Right renal cortex interstitium (tissue), 3 donors: ENCODE results near the gene CLCNKA. TPM values are rescaled to one million over a fixed set of nuclear protein-coding genes. Genes with fewer than 3 reads are reported as not detected.

Experiments
- DNase-seq, 3 donors: peaks; one replicate each; pipeline ENCODE4 v3.0.0-alpha.2; 2013; ENCODE audit warnings: low read depth in 3 of 3, low spot score in 2 of 3
- polyA plus RNA-seq, 3 donors: library from polyadenylated mRNA; unstranded; fragments of 120-200 nt; gene quantifications; one replicate each; pipeline ENCODE4 v1.2.1, GENCODE V29; 2013; ENCODE audit not compliant: insufficient read length in 3 of 3

Gene CLCNKA
- polyA plus RNA-seq, 3 donors, result 13.0 to 15.8 (median 14.2) TPM

- no peak for DNase-seq
These were observed 53.6 kb downstream of the CLCNKA start for GRCh38 chr1:16075337-16076030.

GRCh38 chr1:16076031-16076864, 54.4 kb downstream of the CLCNKA start:
- no peak for DNase-seq

- no peak for DNase-seq
These were observed 55.0 kb downstream of the CLCNKA start for GRCh38 chr1:16076865-16077238.

DNA sequence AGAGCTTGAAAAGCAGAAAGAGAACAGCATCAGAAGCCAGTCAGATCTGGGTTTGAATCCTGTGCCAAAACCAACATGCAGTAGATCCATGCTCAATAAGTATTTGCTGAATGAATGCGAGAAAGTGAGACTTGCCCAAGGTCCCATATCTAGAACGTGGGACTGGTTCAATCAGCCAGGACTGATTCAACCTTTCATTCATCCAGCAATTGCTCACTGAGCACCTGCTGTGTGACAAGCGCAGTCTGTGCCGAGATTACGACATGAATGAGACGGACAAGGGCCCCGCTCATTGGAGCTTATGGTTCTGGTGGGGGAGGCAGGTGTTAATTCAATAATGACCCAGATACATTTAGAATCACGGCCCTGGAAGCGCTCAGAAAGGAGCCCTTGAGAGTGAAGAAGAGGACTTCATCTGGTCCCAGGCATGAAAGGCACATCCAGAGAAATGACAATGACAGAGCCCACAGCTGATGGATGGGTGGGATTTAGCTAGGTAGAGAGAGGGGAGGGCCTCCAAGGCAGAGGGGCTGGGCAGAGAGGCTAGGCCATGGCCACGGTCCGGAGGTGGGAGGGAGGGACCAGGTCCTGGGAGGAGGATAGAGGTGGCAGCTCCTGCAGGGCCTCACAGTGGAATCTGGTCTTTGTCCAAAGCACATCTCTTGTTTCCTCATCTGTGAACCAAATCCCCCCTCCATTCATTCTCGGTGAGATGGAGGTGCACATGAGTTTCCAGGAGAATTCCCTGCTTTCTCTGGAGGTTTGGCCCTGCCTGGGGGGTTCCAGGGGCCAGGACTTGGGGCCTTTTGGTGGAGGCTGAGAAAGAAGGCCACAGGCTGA, 55.8 kb downstream of the CLCNKA start:
- DNase-seq, result no peak

- peak in 2 of 3 donors; percentile 62 for DNase-seq
These were observed 57.3 kb downstream of the CLCNKA start for GRCh38 chr1:16078925-16079656.

DNA sequence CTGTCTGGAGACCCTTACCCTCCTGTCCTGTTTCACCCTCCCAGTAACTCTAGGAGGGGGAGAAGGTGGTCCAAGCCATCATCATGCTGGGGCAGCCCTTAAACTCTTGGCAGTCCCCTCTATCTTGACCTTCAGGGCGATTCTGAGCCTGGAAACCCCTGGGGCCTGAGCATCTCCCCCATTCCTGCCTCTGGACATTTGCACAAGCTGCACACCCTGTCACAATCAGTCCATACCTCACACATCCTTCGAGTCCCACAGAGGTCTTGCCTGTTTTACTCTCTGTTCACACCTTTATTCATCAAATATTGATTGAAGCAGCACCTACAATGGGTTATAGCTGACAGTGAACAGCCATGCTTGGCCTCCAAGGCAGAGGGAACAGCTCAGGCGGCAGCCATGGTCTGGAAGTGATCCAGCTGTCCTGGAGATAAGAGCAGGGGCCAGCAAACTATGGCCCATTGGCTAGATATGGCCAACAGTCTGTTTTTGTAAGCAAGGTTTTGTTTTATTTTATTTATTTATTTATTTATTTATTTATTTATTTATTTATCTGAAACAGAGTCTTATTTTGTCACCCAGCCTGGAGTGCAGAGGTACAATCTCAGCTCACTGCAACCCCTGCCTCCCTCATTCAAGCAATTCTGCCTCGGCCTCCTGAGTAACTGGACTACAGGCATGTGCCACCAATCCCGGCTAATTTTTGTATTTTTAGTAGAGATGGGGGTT, 58.8 kb downstream of the CLCNKA start:
- no peak for DNase-seq

- DNase-seq, result no peak
These were observed 59.8 kb downstream of the CLCNKA start for GRCh38 chr1:16081636-16082035.

DNA sequence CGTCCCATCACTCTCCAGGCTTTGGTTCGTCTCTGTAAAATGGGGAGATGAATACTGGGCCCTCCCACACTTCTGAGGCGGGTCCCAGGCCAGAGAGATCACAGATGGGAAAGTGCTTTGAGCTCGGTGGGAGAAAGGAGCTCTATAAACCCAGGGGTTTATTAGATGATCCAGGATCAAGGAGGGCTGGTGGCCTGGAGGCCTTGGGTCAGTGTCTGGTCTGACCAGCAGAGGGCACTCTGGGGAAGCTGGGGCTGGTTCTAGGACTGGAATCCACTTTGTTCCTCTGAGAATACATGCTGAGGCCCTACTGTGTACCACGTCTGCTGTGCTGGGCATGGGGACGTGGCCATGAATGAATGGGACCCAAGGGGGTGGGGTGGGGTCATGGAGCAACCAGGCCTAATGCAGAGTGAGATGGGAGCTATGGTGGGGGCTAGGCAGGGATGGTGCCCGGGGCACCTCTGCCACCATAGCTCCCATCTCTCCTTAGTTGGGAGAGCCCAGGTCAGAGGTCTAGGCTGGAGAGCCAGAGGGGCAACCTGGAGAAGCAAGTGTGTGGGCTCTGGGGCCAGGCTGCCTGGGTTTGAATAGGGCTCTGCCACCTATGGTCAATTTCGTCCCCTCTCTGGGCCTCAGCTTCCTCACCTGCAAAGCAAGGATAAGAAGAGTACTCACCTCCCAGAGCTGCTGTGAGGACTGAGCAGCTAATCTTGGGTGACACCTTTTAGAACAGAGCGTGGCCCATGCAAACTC, 60.6 kb downstream of the CLCNKA start:
- no peak for DNase-seq

GRCh38 chr1:16083486-16083885, 61.6 kb downstream of the CLCNKA start:
- DNase-seq, result no peak

Other genes starting within 250 kb of the CLCNKA start
- 1 to 10 TPM in 2 of 3 donors, under 1 TPM in 1; 0.92 to 1.1 (median 1.1) TPM for gene UQCRHL, start 214.4 kb upstream of the CLCNKA start, polyA plus RNA-seq
- gene SPEN, start 174.3 kb upstream of the CLCNKA start, polyA plus RNA-seq, result 10 to 100 TPM; 50.5 to 59.2 (median 53.1) TPM
- gene ZBTB17, start 45.9 kb upstream of the CLCNKA start, polyA plus RNA-seq, result 10 to 100 TPM; 25.7 to 29.9 (median 28.3) TPM
- gene SRARP, start 17.8 kb upstream of the CLCNKA start, polyA plus RNA-seq, result under 1 TPM; 0.07 to 0.14 (median 0.10) TPM
- 1 to 10 TPM; 2.7 to 4.7 (median 3.9) TPM for gene HSPB7, start 4.0 kb upstream of the CLCNKA start, polyA plus RNA-seq
- gene CLCNKB, start 21.7 kb downstream of the CLCNKA start, polyA plus RNA-seq, result 10 to 100 TPM; 41.4 to 69.9 (median 68.8) TPM
- gene FAM131C, start 51.6 kb downstream of the CLCNKA start, polyA plus RNA-seq, result 1 to 10 TPM; 1.0 to 1.6 (median 1.3) TPM
- 10 to 100 TPM; 11.9 to 18.4 (median 17.4) TPM for gene EPHA2, start 134.0 kb downstream of the CLCNKA start, polyA plus RNA-seq
- 10 to 100 TPM; 15.9 to 20.1 (median 18.9) TPM for gene ARHGEF19, start 190.6 kb downstream of the CLCNKA start, polyA plus RNA-seq
- gene CPLANE2, start 215.1 kb downstream of the CLCNKA start, polyA plus RNA-seq, result 1 to 10 TPM; 3.7 to 6.0 (median 5.5) TPM